WTC11 (cell line): ENCODE results near the gene DUSP22. TPM values are rescaled to one million over a fixed set of nuclear protein-coding genes. Genes with fewer than 3 reads are reported as not detected.
A peak's percentile ranks its signal among the peaks of the same experiment; 100 is the strongest.

Experiments used
- ATAC-seq: fragments of 200-7000 bp; cut with Tn5 transposase; 2 replicates; pipeline ENCODE4 v1.10.0; 2021; ENCODE audit warnings: mild to moderate bottlenecking, moderate library complexity
- CTCF ChIA-PET: fragments of 300-600 bp; sonication (Branson Sonifier 250); formaldehyde crosslinking; loops from one replicate; lab custom pipeline; 2021; ENCODE audit warnings: antibody characterized with exemption; lab: Charles Lee
- POLR2A ChIA-PET: fragments of 350-600 bp; sonication (Branson Sonifier 250); formaldehyde crosslinking; loops from one replicate; lab custom pipeline; 2021; ENCODE audit warnings: antibody characterized with exemption; lab: Charles Lee
- DNase-seq: peaks from one replicate; pipeline ENCODE4 v3.0.0; 2021; ENCODE audit warnings: low spot score
- H3K27ac Mint-ChIP-seq: 2 replicates; pipeline ENCODE4 v1.8.0; 2021; ENCODE audit warnings: mixed read lengths
- H3K27me3 Mint-ChIP-seq: 2 replicates; pipeline ENCODE4 v1.8.0; 2021; ENCODE audit warnings: low read depth, mild to moderate bottlenecking, moderate library complexity, mixed read lengths
- H3K36me3 Mint-ChIP-seq: 2 replicates; pipeline ENCODE4 v1.8.0; 2021; ENCODE audit warnings: mixed read lengths
- H3K4me1 Mint-ChIP-seq: 2 replicates; pipeline ENCODE4 v1.8.0; 2022; ENCODE audit warnings: mixed read lengths
- H3K4me3 Mint-ChIP-seq: 2 replicates; pipeline ENCODE4 v1.8.0; 2021; ENCODE audit warnings: mild to moderate bottlenecking, moderate library complexity, mixed read lengths
- H3K9me3 Mint-ChIP-seq: 2 replicates; pipeline ENCODE4 v1.8.0; 2021; ENCODE audit warnings: mixed read lengths
- ATF3 ChIP-seq: sonication (generic); formaldehyde crosslinking; conservative IDR thresholded peaks from 2 replicates; pipeline ENCODE4 v1.8.1; 2022; ENCODE audit warnings: mild to moderate bottlenecking, missing genetic modification reagents
- CBFB ChIP-seq: sonication (generic); formaldehyde crosslinking; IDR thresholded peaks from 2 replicates; pipeline ENCODE4 v1.8.1; 2022; ENCODE audit warnings: mild to moderate bottlenecking, low read depth, missing genetic modification reagents
- ELF4 ChIP-seq: sonication (generic); formaldehyde crosslinking; IDR thresholded peaks from 2 replicates; pipeline ENCODE4 v1.8.1; 2022; ENCODE audit warnings: low read depth, mild to moderate bottlenecking, moderate library complexity, missing genetic modification reagents
- ETV6 ChIP-seq: sonication (generic); formaldehyde crosslinking; IDR thresholded peaks from 2 replicates; pipeline ENCODE4 v1.8.1; 2022; ENCODE audit warnings: mild to moderate bottlenecking, missing genetic modification reagents
- FOXJ3 ChIP-seq: sonication (generic); formaldehyde crosslinking; IDR thresholded peaks from 2 replicates; pipeline ENCODE4 v1.9.0; 2021; ENCODE audit warnings: missing genetic modification reagents, mild to moderate bottlenecking, borderline replicate concordance
- GTF2I ChIP-seq: fragments of 250-450 bp; sonication (Bioruptor Pico); conservative IDR thresholded peaks from 2 replicates; pipeline ENCODE4 v1.4.0; 2021; ENCODE audit warnings: mild to moderate bottlenecking
- HMGXB4 ChIP-seq: sonication (generic); formaldehyde crosslinking; IDR thresholded peaks from 2 replicates; pipeline ENCODE4 v1.8.1; 2023; ENCODE audit warnings: mild to moderate bottlenecking, moderate library complexity, missing genetic modification reagents
- MAX ChIP-seq: sonication (generic); formaldehyde crosslinking; IDR thresholded peaks from 2 replicates; pipeline ENCODE4 v1.8.0; 2022; ENCODE audit warnings: mild to moderate bottlenecking, missing genetic modification reagents
- MYBL2 ChIP-seq: sonication (generic); formaldehyde crosslinking; IDR thresholded peaks from 2 replicates; pipeline ENCODE4 v1.8.1; 2023; ENCODE audit warnings: mild to moderate bottlenecking, moderate library complexity, missing genetic modification reagents
- NFE2L1 ChIP-seq: sonication (generic); formaldehyde crosslinking; IDR thresholded peaks from 2 replicates; pipeline ENCODE4 v1.8.1; 2023; ENCODE audit warnings: missing genetic modification reagents
- NR3C1 ChIP-seq: sonication (generic); formaldehyde crosslinking; conservative IDR thresholded peaks from 2 replicates; pipeline ENCODE4 v1.8.1; 2023; ENCODE audit warnings: low read depth, mild to moderate bottlenecking, missing genetic modification reagents
- SMAD4 ChIP-seq: sonication (generic); formaldehyde crosslinking; IDR thresholded peaks from 2 replicates; pipeline ENCODE4 v1.8.0; 2022; ENCODE audit warnings: mild to moderate bottlenecking, missing genetic modification reagents
- ZNF138 ChIP-seq: sonication (generic); formaldehyde crosslinking; conservative IDR thresholded peaks from 2 replicates; pipeline ENCODE4 v1.8.1; 2022; ENCODE audit warnings: mild to moderate bottlenecking, moderate library complexity, missing genetic modification reagents
- ZNF263 ChIP-seq: sonication (generic); formaldehyde crosslinking; IDR thresholded peaks from 2 replicates; pipeline ENCODE4 v1.8.1; 2022; ENCODE audit warnings: low read depth, mild to moderate bottlenecking, moderate library complexity, missing genetic modification reagents
- ZNF425 ChIP-seq: fragments of 250-450 bp; sonication (Bioruptor Pico); conservative IDR thresholded peaks from 2 replicates; pipeline ENCODE4 v1.9.0; 2021; ENCODE audit warnings: mild to moderate bottlenecking
- total RNA-seq: library from RNA; stranded (reverse); gene quantifications from 3 replicates; pipeline ENCODE4 v1.2.3, GENCODE V29; 2021
- TF ChIP-seq, protein P1 (sequence below): sonication (generic); formaldehyde crosslinking; IDR thresholded peaks from 2 replicates; pipeline ENCODE4 v1.8.0; 2022; ENCODE audit warnings: mild to moderate bottlenecking, missing genetic modification reagents
- TF ChIP-seq, protein P2 (sequence below): sonication (generic); formaldehyde crosslinking; conservative IDR thresholded peaks from 2 replicates; pipeline ENCODE4 v1.8.1; 2023; ENCODE audit warnings: mild to moderate bottlenecking, low read depth, missing genetic modification reagents, moderate library complexity
- TF ChIP-seq, protein P3 (sequence below): sonication (generic); formaldehyde crosslinking; IDR thresholded peaks from 2 replicates; pipeline ENCODE4 v1.8.0; 2022; ENCODE audit warnings: mild to moderate bottlenecking, missing genetic modification reagents

Gene DUSP22
- total RNA-seq, 1 experiment from 2014 or later: 38.5 TPM

GRCh38 chr6:292506-293192, 362 bp downstream of the DUSP22 start (continued):
- no peak for TF ChIP-seq ATF3 (CRISPR knock-in tag)
- TF ChIP-seq MAX (CRISPR knock-in tag): peak; percentile 26; the same call in 1 of the 2 replicates
- TF ChIP-seq ZNF263 (CRISPR knock-in tag): peak; percentile 80; the same call in 1 of the 2 replicates
- no peak for TF ChIP-seq ZNF138 (CRISPR knock-in tag)
- TF ChIP-seq, all 79 proteins: peak for 16

GRCh38 chr6:293193-294174, 1.2 kb downstream of the DUSP22 start:
- ChIA-PET CTCF (interaction anchor here (0.6 to 1.4 kb wide), 3 partner anchors 29 to 105 kb away, joined by 3 to 5 read pairs (median 3); no protein-coding TSS in a partner anchor), POLR2A (interaction anchor here (0.6 kb wide), 1 partner anchor 59 kb away, joined by 3 read pairs; no protein-coding TSS in a partner anchor)
- peak overlapping the region; percentile 77 for H3K4me3 Mint-ChIP-seq
- no peak for DNase-seq
- TF ChIP-seq ELF4 (CRISPR knock-in tag): no peak
- no peak for TF ChIP-seq ZNF263 (CRISPR knock-in tag)
- TF ChIP-seq, protein P1, sequence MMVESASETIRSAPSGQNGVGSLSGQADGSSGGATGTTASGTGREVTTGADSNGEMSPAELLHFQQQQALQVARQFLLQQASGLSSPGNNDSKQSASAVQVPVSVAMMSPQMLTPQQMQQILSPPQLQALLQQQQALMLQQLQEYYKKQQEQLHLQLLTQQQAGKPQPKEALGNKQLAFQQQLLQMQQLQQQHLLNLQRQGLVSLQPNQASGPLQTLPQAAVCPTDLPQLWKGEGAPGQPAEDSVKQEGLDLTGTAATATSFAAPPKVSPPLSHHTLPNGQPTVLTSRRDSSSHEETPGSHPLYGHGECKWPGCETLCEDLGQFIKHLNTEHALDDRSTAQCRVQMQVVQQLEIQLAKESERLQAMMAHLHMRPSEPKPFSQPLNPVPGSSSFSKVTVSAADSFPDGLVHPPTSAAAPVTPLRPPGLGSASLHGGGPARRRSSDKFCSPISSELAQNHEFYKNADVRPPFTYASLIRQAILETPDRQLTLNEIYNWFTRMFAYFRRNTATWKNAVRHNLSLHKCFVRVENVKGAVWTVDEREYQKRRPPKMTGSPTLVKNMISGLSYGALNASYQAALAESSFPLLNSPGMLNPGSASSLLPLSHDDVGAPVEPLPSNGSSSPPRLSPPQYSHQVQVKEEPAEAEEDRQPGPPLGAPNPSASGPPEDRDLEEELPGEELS (CRISPR knock-in tag): no peak
- no peak for TF ChIP-seq NFE2L1 (CRISPR knock-in tag)
- TF ChIP-seq, protein P2, sequence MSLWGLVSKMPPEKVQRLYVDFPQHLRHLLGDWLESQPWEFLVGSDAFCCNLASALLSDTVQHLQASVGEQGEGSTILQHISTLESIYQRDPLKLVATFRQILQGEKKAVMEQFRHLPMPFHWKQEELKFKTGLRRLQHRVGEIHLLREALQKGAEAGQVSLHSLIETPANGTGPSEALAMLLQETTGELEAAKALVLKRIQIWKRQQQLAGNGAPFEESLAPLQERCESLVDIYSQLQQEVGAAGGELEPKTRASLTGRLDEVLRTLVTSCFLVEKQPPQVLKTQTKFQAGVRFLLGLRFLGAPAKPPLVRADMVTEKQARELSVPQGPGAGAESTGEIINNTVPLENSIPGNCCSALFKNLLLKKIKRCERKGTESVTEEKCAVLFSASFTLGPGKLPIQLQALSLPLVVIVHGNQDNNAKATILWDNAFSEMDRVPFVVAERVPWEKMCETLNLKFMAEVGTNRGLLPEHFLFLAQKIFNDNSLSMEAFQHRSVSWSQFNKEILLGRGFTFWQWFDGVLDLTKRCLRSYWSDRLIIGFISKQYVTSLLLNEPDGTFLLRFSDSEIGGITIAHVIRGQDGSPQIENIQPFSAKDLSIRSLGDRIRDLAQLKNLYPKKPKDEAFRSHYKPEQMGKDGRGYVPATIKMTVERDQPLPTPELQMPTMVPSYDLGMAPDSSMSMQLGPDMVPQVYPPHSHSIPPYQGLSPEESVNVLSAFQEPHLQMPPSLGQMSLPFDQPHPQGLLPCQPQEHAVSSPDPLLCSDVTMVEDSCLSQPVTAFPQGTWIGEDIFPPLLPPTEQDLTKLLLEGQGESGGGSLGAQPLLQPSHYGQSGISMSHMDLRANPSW (CRISPR knock-in tag): no peak
- TF ChIP-seq MYBL2: no peak
- no peak for TF ChIP-seq CBFB (CRISPR knock-in tag)
- no peak for TF ChIP-seq NR3C1 (CRISPR knock-in tag)
- no peak for TF ChIP-seq SMAD4 (CRISPR knock-in tag)
- no peak for TF ChIP-seq ZNF425 (CRISPR knock-in tag)
- TF ChIP-seq, protein P3, sequence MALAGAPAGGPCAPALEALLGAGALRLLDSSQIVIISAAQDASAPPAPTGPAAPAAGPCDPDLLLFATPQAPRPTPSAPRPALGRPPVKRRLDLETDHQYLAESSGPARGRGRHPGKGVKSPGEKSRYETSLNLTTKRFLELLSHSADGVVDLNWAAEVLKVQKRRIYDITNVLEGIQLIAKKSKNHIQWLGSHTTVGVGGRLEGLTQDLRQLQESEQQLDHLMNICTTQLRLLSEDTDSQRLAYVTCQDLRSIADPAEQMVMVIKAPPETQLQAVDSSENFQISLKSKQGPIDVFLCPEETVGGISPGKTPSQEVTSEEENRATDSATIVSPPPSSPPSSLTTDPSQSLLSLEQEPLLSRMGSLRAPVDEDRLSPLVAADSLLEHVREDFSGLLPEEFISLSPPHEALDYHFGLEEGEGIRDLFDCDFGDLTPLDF (CRISPR knock-in tag): no peak
- no peak for TF ChIP-seq GTF2I (CRISPR knock-in tag)
- no peak for TF ChIP-seq MAX (CRISPR knock-in tag)
- no peak for TF ChIP-seq FOXJ3 (CRISPR knock-in tag)
- no peak for TF ChIP-seq HMGXB4 (CRISPR knock-in tag)
- TF ChIP-seq ETV6 (CRISPR knock-in tag): no peak
- TF ChIP-seq ATF3 (CRISPR knock-in tag): no peak
- no peak for ATAC-seq
- peaks cover 15% of the 10 kb centered on the region for H3K4me1 Mint-ChIP-seq
- 0 out of 2 replicates have a peak overlapping the region, but pooled peaks have one; percentile 25 for H3K27ac Mint-ChIP-seq
- H3K36me3 Mint-ChIP-seq: peaks cover 67% of the 10 kb centered on the region
- H3K27me3 Mint-ChIP-seq: peaks cover 23% of the 10 kb centered on the region
- peaks cover 61% of the 10 kb centered on the region for H3K9me3 Mint-ChIP-seq
